ENCODE measurements around the gene SDE2. TPM values are rescaled to one million over a fixed set of nuclear protein-coding genes. Genes with fewer than 3 reads are reported as not detected.

SDE2 gene
- total and polyA plus RNA-seq, 10 of the 15 experiments (the other 5 are each of a cell fraction or from before 2014, with no cell fraction given) = 2.7 to 19.4 (median 12.6) TPM

GRCh38 chr1:226027538-226028217 is 28.5 kb upstream of the SDE2 start (continued):
- TF ChIP-seq E2F4 (IDR thresholded peaks at IDR 0.05; ENCODE audit: low read depth, low read length) (no peak), SRF (IDR thresholded peaks at IDR 0.05; ENCODE audit: low read depth in 2 of 2, low read length in 2 of 2) (no peak), EZH2 (IDR thresholded peaks at IDR 0.05; ENCODE audit: borderline replicate concordance, control insufficient read depth, low read depth, low read length) (no peak), ZBED1 (IDR thresholded peaks at IDR 0.05; ENCODE audit: borderline replicate concordance) (no peak), RUNX3 (IDR thresholded peaks at IDR 0.05; ENCODE audit: low read length) (no peak), CBX5 (IDR thresholded peaks at IDR 0.05; ENCODE audit: low read depth) (no peak), RELA (IDR thresholded peaks at IDR 0.05; ENCODE audit: borderline replicate concordance, partially characterized antibody) (no peak), BCL3 (IDR thresholded peaks at IDR 0.05; ENCODE audit: borderline replicate concordance, insufficient read depth, low read depth, low read length, poor library complexity, severe bottlenecking) (no peak), CHD1 (IDR thresholded peaks at IDR 0.05; ENCODE audit: low read depth, low read length) (no peak), GABPA (IDR thresholded peaks at IDR 0.05; ENCODE audit: low read depth) (no peak), NKRF (conservative IDR thresholded peaks at IDR 0.05) (no peak), CBFB (IDR thresholded peaks at IDR 0.05; ENCODE audit: low read depth) (no peak), ZBTB33 (IDR thresholded peaks at IDR 0.05) (no peak), POU2F2 (IDR thresholded peaks at IDR 0.05; ENCODE audit: borderline replicate concordance, low read depth, low read length) (no peak)
